ENCODE data around the gene TEP1.

Gene TEP1

GRCh38 chr14:20422886-20423285 lies 9.6 kb upstream of the TEP1 start:
- TF ChIP-seq CTCF (IDR thresholded peaks at IDR 0.05; ENCODE audit: low read depth, low read length, poor library complexity, severe bottlenecking) (no peak), EZH2phosphoT487 (IDR thresholded peaks at IDR 0.05; ENCODE audit: borderline replicate concordance, low read length) (no peak)
- Histone ChIP-seq H3K79me2 (ENCODE audit: control insufficient read depth, low read length) (no peaks in the 10 kb centered on the region), H3K27ac (ENCODE audit: low read depth, low read length) (no peak overlapping the region), H4K20me1 (ENCODE audit: control insufficient read depth, insufficient read depth, low read depth, low read length) (no peaks in the 10 kb centered on the region), H3K27me3 (ENCODE audit: control insufficient read depth, low read length) (no peaks in the 10 kb centered on the region), H3K9me3 (ENCODE audit: control insufficient read depth, insufficient read depth, low read length) (no peaks in the 10 kb centered on the region), H3K4me1 (ENCODE audit: control insufficient read depth, low read length) (peaks cover 41% of the 10 kb centered on the region), H3K4me3 (ENCODE audit: low read length) (no peak overlapping the region), H3F3A (ENCODE audit: control insufficient read depth, insufficient read depth) (peaks cover 10% of the 10 kb centered on the region), H3K36me3 (ENCODE audit: control insufficient read depth, low read length) (no peaks in the 10 kb centered on the region), H3K9me2 (replicated peaks; ENCODE audit: control insufficient read depth, low read length) (no peaks in the 10 kb centered on the region), H3K4me2 (ENCODE audit: low read length) (no peak overlapping the region)

- no peak overlapping the region for H3K27ac ChIP-seq (ENCODE audit: low read depth, low read length)
- no peaks in the 10 kb centered on the region for H3K9me3 ChIP-seq (ENCODE audit: control insufficient read depth, insufficient read depth, low read length)
- no peak overlapping the region for H3K4me2 ChIP-seq (ENCODE audit: low read length)
- no peaks in the 10 kb centered on the region for H3K79me2 ChIP-seq (ENCODE audit: control insufficient read depth, low read length)
- H3K4me3 ChIP-seq (ENCODE audit: low read length), result no peak overlapping the region
- H4K20me1 ChIP-seq (ENCODE audit: control insufficient read depth, insufficient read depth, low read depth, low read length), result no peaks in the 10 kb centered on the region
- no peaks in the 10 kb centered on the region for H3K27me3 ChIP-seq (ENCODE audit: control insufficient read depth, low read length)
- peaks cover 5% of the 10 kb centered on the region; the same call in 1 of the 2 replicates for H3F3A ChIP-seq (ENCODE audit: control insufficient read depth, insufficient read depth)
- no peak for TF ChIP-seq EZH2phosphoT487 (IDR thresholded peaks at IDR 0.05; ENCODE audit: borderline replicate concordance, low read length)
- TF ChIP-seq CTCF (IDR thresholded peaks at IDR 0.05; ENCODE audit: low read depth, low read length, poor library complexity, severe bottlenecking), result no peak
- no peaks in the 10 kb centered on the region for H3K36me3 ChIP-seq (ENCODE audit: control insufficient read depth, low read length)
- no peaks in the 10 kb centered on the region for H3K9me2 ChIP-seq (replicated peaks; ENCODE audit: control insufficient read depth, low read length)
- H3K4me1 ChIP-seq (ENCODE audit: control insufficient read depth, low read length), result peaks cover 35% of the 10 kb centered on the region
Measured at GRCh38 chr14:20421267-20421666, 8.0 kb upstream of the TEP1 start.

GRCh38 chr14:20419419-20419818 lies 6.1 kb upstream of the TEP1 start:
- Histone ChIP-seq H3K9me3 (ENCODE audit: control insufficient read depth, insufficient read depth, low read length) (no peaks in the 10 kb centered on the region), H3K27ac (ENCODE audit: low read depth, low read length) (no peak overlapping the region), H3K9me2 (replicated peaks; ENCODE audit: control insufficient read depth, low read length) (no peaks in the 10 kb centered on the region), H4K20me1 (ENCODE audit: control insufficient read depth, insufficient read depth, low read depth, low read length) (no peaks in the 10 kb centered on the region), H3K36me3 (ENCODE audit: control insufficient read depth, low read length) (no peaks in the 10 kb centered on the region), H3K4me1 (ENCODE audit: control insufficient read depth, low read length) (peaks cover 36% of the 10 kb centered on the region), H3K79me2 (ENCODE audit: control insufficient read depth, low read length) (no peaks in the 10 kb centered on the region), H3K4me3 (ENCODE audit: low read length) (no peak overlapping the region), H3K27me3 (ENCODE audit: control insufficient read depth, low read length) (no peaks in the 10 kb centered on the region), H3F3A (ENCODE audit: control insufficient read depth, insufficient read depth) (peaks cover 10% of the 10 kb centered on the region), H3K4me2 (ENCODE audit: low read length) (no peak overlapping the region)
- TF ChIP-seq EZH2phosphoT487 (IDR thresholded peaks at IDR 0.05; ENCODE audit: borderline replicate concordance, low read length), result no peak
- TF ChIP-seq CTCF (IDR thresholded peaks at IDR 0.05; ENCODE audit: low read depth, low read length, poor library complexity, severe bottlenecking), result no peak

All from DOHH2 (cell line).